Measurements from ENCODE around the gene HOXD10. TPM values are rescaled to one million over a fixed set of nuclear protein-coding genes. Genes with fewer than 3 reads are reported as not detected.

HOXD10 gene
- total RNA-seq, 1 donor from 2014 or later: not detected

- no peak for DNase-seq (ENCODE audit: low spot score)
- peak overlapping the region; percentile 78 for H3K4me3 Mint-ChIP-seq (ENCODE audit: unreplicated experiment)
Observed at GRCh38 chr2:176157499-176158185, 41.1 kb downstream of the HOXD10 start.

GRCh38 chr2:176158186-176158591 is 41.6 kb downstream of the HOXD10 start:
- Mint-ChIP-seq H3K27ac (ENCODE audit: unreplicated experiment) (no peak overlapping the region), H3K4me3 (ENCODE audit: unreplicated experiment) (peak overlapping the region; percentile 79)

More at GRCh38 chr2:176157499-176158185, 41.1 kb downstream of the HOXD10 start:
- TF ChIP-seq CTCF (IDR thresholded peaks at IDR 0.05; ENCODE audit: unreplicated experiment): no peak
- no peaks in the 10 kb centered on the region for H3K9me3 Mint-ChIP-seq (ENCODE audit: unreplicated experiment)
- H3K27ac Mint-ChIP-seq (ENCODE audit: unreplicated experiment): peak overlapping the region; percentile 58
- peaks cover 45% of the 10 kb centered on the region for H3K27me3 Mint-ChIP-seq (ENCODE audit: unreplicated experiment)
- no peaks in the 10 kb centered on the region for H3K36me3 Mint-ChIP-seq (ENCODE audit: low read depth, unreplicated experiment)
- peaks cover 25% of the 10 kb centered on the region for H3K4me1 Mint-ChIP-seq (ENCODE audit: unreplicated experiment)

GRCh38 chr2:176158855-176159662 is 42.5 kb downstream of the HOXD10 start:
- Mint-ChIP-seq H3K4me3 (ENCODE audit: unreplicated experiment) (no peak overlapping the region), H3K27ac (ENCODE audit: unreplicated experiment) (no peak overlapping the region), H3K9me3 (ENCODE audit: unreplicated experiment) (no peaks in the 10 kb centered on the region), H3K4me1 (ENCODE audit: unreplicated experiment) (peaks cover 30% of the 10 kb centered on the region), H3K36me3 (ENCODE audit: low read depth, unreplicated experiment) (no peaks in the 10 kb centered on the region), H3K27me3 (ENCODE audit: unreplicated experiment) (peaks cover 46% of the 10 kb centered on the region)
- DNase-seq (ENCODE audit: low spot score): no peak
- no peak for TF ChIP-seq CTCF (IDR thresholded peaks at IDR 0.05; ENCODE audit: unreplicated experiment)

More at GRCh38 chr2:176158186-176158591, 41.6 kb downstream of the HOXD10 start:
- no peak for TF ChIP-seq CTCF (IDR thresholded peaks at IDR 0.05; ENCODE audit: unreplicated experiment)
- Mint-ChIP-seq H3K27me3 (ENCODE audit: unreplicated experiment) (peaks cover 45% of the 10 kb centered on the region), H3K9me3 (ENCODE audit: unreplicated experiment) (no peaks in the 10 kb centered on the region), H3K4me1 (ENCODE audit: unreplicated experiment) (peaks cover 25% of the 10 kb centered on the region), H3K36me3 (ENCODE audit: low read depth, unreplicated experiment) (no peaks in the 10 kb centered on the region)
- no peak for DNase-seq (ENCODE audit: low spot score)

GRCh38 chr2:176159663-176160250 is 43.2 kb downstream of the HOXD10 start:
- peaks cover 33% of the 10 kb centered on the region for H3K4me1 Mint-ChIP-seq (ENCODE audit: unreplicated experiment)
- no peaks in the 10 kb centered on the region for H3K9me3 Mint-ChIP-seq (ENCODE audit: unreplicated experiment)
- no peak overlapping the region for H3K4me3 Mint-ChIP-seq (ENCODE audit: unreplicated experiment)
- H3K36me3 Mint-ChIP-seq (ENCODE audit: low read depth, unreplicated experiment): no peaks in the 10 kb centered on the region
- no peak for TF ChIP-seq CTCF (IDR thresholded peaks at IDR 0.05; ENCODE audit: unreplicated experiment)
- H3K27ac Mint-ChIP-seq (ENCODE audit: unreplicated experiment): no peak overlapping the region
- DNase-seq (ENCODE audit: low spot score): no peak
- H3K27me3 Mint-ChIP-seq (ENCODE audit: unreplicated experiment): peaks cover 49% of the 10 kb centered on the region
